DMS 273 (cell line): Measurements from ENCODE around the gene GEMIN4.
"Not testable (repeated sequence)": the region's sequence is repeated elsewhere in the genome, so short reads cannot be mapped to it uniquely, and the experiment has no call there.

Experiments used
- DNase-seq: peaks from one replicate; lab custom pipeline; 2025; ENCODE audit not compliant: unreplicated experiment; lab: John Stamatoyannopoulos, UW

GEMIN4 gene

GRCh38 chr17:781805-782731, 30.0 kb upstream of the GEMIN4 start, which contains the start of the genes GLOD4 and MRM3:
Gene GLOD4, minus strand, starts transcription at chr17:782280. Its CDS starts 25 bp downstream, at chr17:782255.
Gene MRM3, plus strand, starts transcription at chr17:782353. Its CDS starts 26 bp downstream, at chr17:782379.
- peak; percentile 92 for DNase-seq

GRCh38 chr17:778096-778495, 26.0 kb upstream of the GEMIN4 start:
- no peak for DNase-seq

- DNase-seq: no peak
Measured at GRCh38 chr17:774313-774584, 22.2 kb upstream of the GEMIN4 start.

GRCh38 chr17:773467-774312, 21.6 kb upstream of the GEMIN4 start:
- no peak for DNase-seq

- DNase-seq: no peak
Measured at GRCh38 chr17:773016-773415, 21.0 kb upstream of the GEMIN4 start.

GRCh38 chr17:767076-767475, 15.0 kb upstream of the GEMIN4 start:
- no peak for DNase-seq

GRCh38 chr17:760371-760770, 8.3 kb upstream of the GEMIN4 start:
- no peak for DNase-seq

- DNase-seq: no peak
Measured at GRCh38 chr17:759964-760363, 7.9 kb upstream of the GEMIN4 start.

GRCh38 chr17:756010-756567, 4.0 kb upstream of the GEMIN4 start:
- DNase-seq: not testable (repeated sequence)

GRCh38 chr17:755319-755961, 3.4 kb upstream of the GEMIN4 start:
- not testable (repeated sequence) for DNase-seq

- no peak for DNase-seq
Measured at GRCh38 chr17:753418-753817, 1.4 kb upstream of the GEMIN4 start.

GRCh38 chr17:752620-753219, 656 bp upstream of the GEMIN4 start:
- peak; percentile 69 for DNase-seq

GRCh38 chr17:751269-752001, 629 bp downstream of the GEMIN4 start:
- DNase-seq: peak; percentile 58

GRCh38 chr17:750431-751037, 1.5 kb downstream of the GEMIN4 start:
- DNase-seq: no peak

GRCh38 chr17:749359-749758, 2.7 kb downstream of the GEMIN4 start:
- not testable (repeated sequence) for DNase-seq

GRCh38 chr17:748604-749003, 3.5 kb downstream of the GEMIN4 start:
- not testable (repeated sequence) for DNase-seq

- no peak for DNase-seq
Measured at GRCh38 chr17:746783-747629, 5.1 kb downstream of the GEMIN4 start.

- DNase-seq: no peak
Measured at GRCh38 chr17:746181-746580, 5.9 kb downstream of the GEMIN4 start.

GRCh38 chr17:745406-745805, 6.7 kb downstream of the GEMIN4 start:
- DNase-seq: no peak
